Activated gamma-delta T cell treated with anti-CD3 and anti-CD28 coated beads, Interleukin-2, amount 50 U/mL, for 16 hours (primary cell): ENCODE measurements around the gene KDM5A.

Source experiments
- DNase-seq: peaks from one replicate; pipeline ENCODE4 v3.0.0-alpha.2; 2020; ENCODE audit warnings: low read depth

Gene KDM5A

GRCh38 chr12:272942-273341 is 116.2 kb downstream of the KDM5A start:
- no peak for DNase-seq

GRCh38 chr12:271161-271560 is 118.0 kb downstream of the KDM5A start:
- no peak for DNase-seq

- DNase-seq = no peak
Observed at GRCh38 chr12:269191-269590, 119.9 kb downstream of the KDM5A start.

GRCh38 chr12:268483-268840 is 120.7 kb downstream of the KDM5A start:
- DNase-seq = no peak

DNA sequence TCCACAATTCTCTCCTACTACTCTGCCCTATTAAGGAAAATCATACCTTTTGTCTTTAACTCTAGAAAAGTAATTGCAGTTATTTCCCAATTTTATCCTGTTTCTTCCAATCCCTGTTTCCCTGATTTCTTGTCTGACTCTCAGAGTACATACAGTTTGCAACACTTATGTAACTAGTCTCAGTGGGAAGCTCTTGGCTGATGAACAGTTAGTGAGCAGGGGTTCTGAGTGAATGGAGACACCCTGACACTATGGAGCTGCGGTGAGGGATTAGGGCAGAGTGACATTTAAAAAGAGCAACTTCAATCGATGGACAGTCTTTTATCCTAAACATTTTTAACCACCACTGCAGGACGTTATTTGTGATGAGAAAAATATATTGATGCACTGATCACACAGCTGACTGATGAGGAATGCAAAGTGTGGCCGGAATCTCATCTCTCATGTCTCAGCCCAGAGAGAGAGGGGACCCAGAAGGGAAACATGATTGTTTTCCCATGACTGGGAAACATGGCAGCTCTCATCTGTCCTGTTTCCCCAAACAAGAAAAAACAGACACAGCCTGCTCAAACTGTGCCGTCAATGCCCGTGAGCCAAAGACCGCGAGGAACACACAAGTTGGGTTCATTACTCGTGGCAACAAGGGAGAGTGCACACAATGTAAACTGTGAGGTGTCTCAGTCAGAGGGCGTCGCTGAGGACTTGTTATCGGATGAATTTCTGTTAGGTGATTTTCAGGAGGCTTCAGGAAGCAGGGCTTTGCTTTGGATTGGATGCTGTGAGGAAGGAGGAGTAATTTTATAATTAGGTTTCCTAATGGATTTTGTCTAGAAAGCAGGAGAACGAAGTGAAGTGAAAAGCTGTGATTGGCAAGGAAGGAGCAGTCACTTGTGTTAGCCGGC is 121.3 kb downstream of the KDM5A start:
- DNase-seq = no peak

- no peak for DNase-seq
Observed at GRCh38 chr12:265096-265495, 124.0 kb downstream of the KDM5A start.

DNA sequence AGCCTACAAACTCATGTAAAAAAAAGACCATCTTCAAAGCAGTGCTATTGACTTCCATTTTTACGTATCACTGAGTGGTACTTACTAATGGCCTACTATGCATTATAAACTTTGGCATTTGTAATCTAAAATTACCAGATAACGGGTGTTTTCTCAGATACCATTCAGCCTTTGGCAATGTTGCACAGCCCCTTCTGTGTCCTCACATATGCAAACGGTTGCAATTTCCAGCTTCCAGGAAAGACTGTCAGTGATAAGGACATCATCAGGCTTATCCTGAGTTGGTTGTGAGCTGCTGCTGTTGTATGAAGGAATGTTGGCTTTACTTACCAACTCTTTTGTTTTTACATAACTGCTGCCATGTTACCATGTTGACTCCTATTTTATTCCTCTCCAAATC is 124.9 kb downstream of the KDM5A start:
- no peak for DNase-seq

DNA sequence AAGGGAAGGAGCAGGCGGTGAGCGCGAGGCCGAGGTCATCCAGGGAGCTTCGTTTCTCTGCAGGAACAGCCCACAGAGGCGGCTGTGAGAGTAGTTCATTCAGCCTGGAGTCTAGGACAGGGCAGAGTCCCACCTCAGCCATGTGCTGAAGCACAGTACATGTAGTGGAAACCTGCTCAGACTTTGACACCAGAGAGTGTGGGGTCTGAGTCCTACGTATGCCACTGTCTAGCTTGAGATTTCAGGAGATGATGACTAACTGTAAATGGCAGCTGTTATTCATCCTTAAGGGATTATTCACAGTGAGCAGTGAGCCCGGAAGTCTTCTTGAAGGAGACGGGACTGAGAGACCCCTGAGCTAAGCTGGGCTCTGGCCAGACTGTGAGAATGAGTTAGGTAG is 125.5 kb downstream of the KDM5A start:
- no peak for DNase-seq

DNA sequence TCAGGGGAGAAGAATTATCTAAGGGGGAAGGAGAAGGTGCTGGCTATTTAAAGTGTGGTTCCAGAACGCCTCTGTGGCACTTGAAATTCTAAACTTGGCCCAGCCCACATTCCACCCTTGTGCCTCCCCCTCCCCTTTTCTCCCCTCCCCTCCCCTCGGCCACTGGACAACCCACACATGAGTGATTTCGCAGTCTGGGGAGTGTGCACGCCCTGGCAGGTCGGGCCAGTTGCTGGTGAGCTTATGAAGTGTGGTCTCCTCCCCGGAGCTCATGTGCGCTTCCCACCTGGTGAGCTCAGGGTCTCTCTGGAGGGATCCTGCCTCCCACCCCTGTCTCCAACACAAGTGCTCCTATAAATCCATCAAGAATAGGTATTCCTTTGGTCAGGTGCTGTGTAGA is 126.3 kb downstream of the KDM5A start, which contains the start of gene SLC6A13:
SLC6A13 (minus strand) TSS at position 20 of the 400 bp plus-strand sequence. CDS start 2,784 bp downstream, outside the sequence.
- DNase-seq = no peak

DNA sequence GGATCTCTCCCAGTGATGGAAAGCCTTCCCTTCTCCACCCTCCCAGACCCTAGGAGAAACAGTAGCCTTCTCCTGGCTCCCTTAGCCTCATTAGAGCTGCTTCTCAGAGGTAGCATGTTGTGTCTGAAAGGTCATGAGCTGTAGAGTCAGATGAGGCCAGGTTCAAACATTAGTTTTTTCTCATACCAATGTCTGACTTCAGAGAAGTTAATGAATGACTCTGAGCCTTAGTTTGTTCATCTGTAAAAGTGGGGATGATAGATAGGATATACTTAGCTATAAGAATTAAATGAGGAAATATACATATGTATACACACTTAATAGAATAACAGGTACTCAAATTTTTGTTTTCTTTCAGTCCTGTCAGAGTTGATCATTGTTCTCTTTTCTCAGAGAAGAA is 127.0 kb downstream of the KDM5A start:
- no peak for DNase-seq

DNA sequence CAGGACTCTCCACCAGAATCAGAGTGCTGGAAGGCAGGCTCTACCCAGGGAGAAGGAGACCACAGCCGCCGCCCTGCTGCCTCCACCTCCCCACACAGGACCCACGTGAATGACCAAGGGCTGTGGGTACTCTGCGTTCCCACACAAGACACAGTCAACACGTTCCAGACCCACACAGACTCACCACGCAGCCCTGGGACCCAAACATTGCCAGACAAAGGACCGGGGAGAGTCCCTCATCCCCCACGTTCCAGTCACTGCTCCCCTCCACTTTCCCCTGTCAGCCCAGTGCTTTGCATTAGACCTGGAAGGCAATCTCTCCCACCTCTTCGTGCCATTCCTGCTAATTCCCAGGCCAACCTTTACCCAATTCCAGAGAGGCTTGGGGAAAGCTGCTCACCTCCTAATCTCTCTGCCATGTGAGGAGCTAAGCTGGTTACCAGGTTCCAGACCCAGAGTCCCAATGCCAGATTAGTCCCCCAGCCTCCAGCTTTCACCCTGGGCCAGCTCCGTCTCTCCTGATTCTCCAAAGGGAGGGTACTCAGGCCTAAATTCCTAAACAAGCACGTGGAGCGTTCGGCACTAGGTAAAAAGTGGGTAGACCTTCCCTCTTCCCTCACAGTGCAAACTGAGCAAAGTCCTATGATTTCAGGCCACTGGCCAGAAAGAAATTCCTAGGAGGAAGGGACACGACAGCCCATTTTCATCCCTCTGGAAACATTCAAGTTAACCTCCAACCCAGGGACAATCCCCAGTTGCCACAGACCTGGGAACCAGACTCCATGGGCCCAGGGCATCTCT is 131.4 kb downstream of the KDM5A start:
- no peak for DNase-seq

DNA sequence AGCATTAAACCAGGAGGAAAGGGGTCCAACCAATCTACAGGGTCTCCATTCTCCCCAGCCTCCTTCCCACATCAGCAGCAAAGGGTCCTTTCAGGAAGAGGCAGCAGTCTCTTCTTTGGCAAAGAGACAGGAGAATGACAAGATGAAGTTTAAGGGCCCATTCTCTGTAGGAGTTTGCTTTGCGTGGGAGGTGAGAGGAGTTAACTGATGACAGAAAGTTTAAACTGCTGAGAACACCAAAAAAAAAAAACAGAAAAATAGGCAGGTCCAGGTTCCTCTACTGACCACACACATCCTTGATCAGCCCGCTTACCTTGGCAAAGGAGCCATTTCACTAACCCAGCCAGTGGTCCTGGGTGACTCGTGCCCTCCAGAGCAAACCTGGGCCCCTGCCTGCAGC is 132.2 kb downstream of the KDM5A start:
- DNase-seq = no peak

DNA sequence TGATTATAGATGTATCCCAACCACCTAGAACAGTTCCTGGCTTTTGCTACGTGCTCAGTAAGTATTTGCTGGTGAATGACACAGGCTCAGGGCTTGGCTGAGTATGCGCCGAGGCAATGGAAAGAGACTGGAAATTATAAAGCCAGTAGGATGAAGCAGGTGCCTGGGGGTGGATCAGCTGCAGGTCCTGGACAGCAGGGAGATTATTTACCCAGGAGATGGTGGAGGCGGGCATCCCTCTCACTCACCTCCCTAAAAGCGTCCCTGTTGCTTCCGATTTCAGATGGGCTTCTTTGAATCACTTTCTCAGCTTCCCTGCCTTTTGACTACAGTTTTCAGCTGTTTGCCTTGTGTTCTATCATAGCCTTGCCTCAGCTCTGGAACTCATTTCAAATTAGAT is 132.9 kb downstream of the KDM5A start:
- DNase-seq = no peak

DNA sequence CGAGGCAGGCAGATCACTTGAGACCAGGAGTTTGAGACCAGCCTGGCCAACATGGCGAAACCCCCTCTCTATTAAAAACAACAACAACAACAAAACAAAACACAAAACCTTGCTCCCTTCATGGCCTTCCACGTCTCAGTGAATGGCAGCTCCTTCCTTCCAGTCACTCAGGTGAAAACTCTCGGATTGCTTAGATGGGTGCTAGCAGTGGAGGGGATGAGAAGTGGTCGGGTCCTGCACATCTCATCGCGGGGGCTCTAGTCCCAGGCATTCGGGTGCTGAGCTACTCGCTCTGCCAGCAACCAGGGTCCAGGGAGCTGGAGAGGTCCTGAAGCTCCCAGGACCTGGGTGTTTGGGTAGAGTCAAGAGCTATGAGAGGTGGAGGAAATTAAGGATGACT is 134.2 kb downstream of the KDM5A start:
- no peak for DNase-seq

- no peak for DNase-seq
Observed at GRCh38 chr12:254039-254438, 135.1 kb downstream of the KDM5A start.

GRCh38 chr12:253116-253831 is 135.8 kb downstream of the KDM5A start:
- no peak for DNase-seq

DNA sequence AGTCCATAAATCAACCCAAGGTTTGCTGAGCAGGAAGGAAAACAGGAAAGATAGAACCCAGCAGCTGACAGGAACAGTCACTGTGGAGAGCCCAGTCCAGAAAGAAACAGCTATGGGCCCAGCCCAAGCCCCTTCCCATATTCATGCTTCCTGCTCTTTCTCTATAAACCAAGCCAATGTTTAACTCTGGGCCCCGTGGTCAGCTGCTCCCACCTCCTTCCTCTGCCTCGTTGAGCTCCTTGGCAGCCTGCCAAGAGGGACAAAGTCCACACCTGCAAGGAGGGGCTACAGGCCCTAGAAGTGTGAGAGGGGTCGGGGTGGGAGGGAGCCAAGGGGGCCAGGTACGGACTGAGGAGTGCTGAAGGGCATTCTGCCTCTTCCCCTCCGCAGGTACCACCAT is 136.5 kb downstream of the KDM5A start:
- no peak for DNase-seq

GRCh38 chr12:247271-247670 is 141.8 kb downstream of the KDM5A start:
- no peak for DNase-seq

GRCh38 chr12:243381-243780 is 145.7 kb downstream of the KDM5A start:
- DNase-seq = no peak

DNA sequence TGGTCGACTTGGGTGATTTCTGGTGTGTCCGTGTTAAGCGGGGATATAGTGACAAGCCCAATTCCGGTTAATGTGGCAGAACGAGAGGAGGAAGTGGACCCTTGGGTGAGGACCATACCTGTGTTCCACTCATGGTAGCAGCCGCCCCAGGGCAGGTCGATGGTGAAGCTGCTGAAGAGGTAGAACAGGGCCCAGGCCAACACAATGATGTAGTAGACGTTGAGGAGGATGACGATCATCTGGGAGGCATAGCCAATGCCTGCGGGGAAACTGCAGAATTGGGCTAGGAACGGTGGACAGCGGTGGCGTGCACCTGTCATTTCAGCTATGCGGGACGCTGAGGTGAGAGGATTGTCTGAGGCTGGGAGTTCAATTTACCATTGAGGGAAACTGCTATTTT is 146.6 kb downstream of the KDM5A start:
- DNase-seq = no peak

DNA sequence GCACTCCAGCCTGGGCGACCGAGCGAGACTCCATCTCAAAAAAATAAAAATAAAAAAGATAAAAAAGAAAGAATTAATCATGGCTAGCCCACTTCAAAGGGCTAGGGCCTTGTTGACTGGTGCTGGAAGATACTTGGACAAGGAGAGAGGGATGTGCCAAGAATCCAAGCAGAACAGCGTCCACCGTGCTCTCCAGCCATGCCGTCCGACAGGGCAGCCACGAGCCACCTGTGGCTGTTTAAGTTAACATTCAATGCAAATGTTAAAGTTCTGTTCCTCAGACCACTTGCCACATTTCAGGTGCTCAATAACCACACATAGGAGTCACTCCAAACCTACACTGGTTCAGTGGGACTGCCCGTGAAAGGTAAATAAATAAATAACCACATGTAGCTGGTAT is 147.9 kb downstream of the KDM5A start:
- no peak for DNase-seq

DNA sequence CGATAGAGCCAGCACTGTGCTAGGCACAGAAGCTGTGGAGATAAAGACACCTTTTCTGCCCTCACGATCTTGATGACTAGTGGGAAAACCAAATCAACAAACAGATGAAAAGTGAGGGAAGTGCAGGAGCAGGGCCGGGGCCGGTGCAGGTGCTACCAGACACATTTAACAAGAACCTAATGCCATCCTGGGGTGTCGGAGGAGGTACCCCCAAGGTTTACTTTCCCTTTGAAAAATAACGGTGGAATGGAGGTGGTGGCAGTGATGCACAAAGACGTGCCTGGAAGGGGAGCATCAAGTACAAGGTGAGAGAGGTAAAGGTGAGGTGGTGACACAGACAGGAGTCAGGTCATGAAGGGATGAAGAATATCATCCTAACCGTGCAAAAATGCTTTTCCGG is 148.6 kb downstream of the KDM5A start:
- no peak for DNase-seq
